ENCODE results near the gene TRPM2. TPM values are rescaled to one million over a fixed set of nuclear protein-coding genes. Genes with fewer than 3 reads are reported as not detected.

The TRPM2 gene
- total and polyA plus RNA-seq, 2 of the 8 experiments (the other 6 are each of a cell fraction or from before 2014, with no cell fraction given), result 0.27 to 0.28 TPM

DNA sequence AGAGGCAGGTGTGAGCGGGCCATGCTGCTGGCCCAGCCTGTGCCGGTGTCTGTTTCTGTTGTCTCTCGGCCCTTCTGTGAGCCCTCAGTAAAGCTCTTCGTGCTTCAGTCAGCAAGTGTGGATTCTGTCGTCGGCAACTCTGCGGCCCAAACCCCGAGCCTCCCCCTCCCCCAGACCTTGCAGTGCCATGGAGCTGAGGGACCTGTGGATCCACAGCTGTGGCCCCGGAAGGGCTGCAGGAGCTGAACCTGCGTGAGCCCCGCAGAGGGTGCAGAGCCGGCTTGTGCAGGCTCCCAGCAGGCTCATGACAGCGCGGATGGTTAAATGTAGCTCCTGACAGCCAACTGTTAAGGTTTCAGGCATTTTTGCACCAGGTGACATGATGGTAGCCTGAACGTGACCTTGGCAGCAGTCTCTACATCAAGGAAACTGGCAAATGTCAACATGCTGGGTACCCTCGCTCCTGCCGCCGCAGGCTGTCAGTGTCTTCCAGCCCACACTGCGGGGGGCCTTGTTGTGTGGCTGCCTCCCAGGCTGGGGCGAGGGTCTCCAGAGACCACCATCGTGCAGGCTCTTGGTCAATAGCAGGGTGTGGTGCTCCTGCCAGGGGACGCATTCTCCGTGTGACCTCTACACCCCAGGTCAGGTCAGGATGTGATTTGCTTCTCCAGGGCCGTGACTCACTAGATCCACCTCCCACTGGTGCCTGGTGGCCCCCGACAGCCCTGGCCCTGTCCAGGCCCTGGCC is 108.8 kb downstream of the TRPM2 start:
- 90% methylated on average over 25 of the region's 25 CpGs; no CpG with 5 or more reads in 1 of the 2 experiments for WGBS, 2 experiments (ENCODE audit: extremely low coverage in 1 of 2, insufficient coverage in 1 of 2, insufficient read length in 1 of 2, insufficient replicate concordance in 2 of 2, low coverage in 1 of 2, low lambda C conversion rate in 2 of 2, missing lambda C conversion rate in 1 of 2)
- no peak overlapping the region for H3K14ac ChIP-seq (ENCODE audit: insufficient read length)
- H2BK12ac ChIP-seq (ENCODE audit: low read depth, low read length), result peak overlapping the region; percentile 27; the same call in 1 of the 2 replicates
- FAIRE-seq, result no peak
- H4K91ac ChIP-seq (replicated peaks; ENCODE audit: insufficient read length, low read length), result no peak overlapping the region
- ChIA-PET CTCF (ENCODE audit: partially characterized antibody) (interaction anchor here (0.6 to 1.6 kb wide), 8 partner anchors 8 to 272 kb away, joined by 3 to 13 read pairs (median 4); no protein-coding TSS in a partner anchor), POLR2A (ENCODE audit: partially characterized antibody) (no interaction called here)
- no peak overlapping the region for H3K9ac ChIP-seq (replicated peaks in 1 of 4; ENCODE audit: extremely low read depth in 1 of 4, low read depth in 3 of 4, low read length in 3 of 4)
- H4K5ac ChIP-seq (ENCODE audit: insufficient read length, low read depth, low read length), result no peak overlapping the region
- no peaks in the 10 kb centered on the region for H3K79me2 ChIP-seq (ENCODE audit: control insufficient read depth in 1 of 2, insufficient read depth in 2 of 2, low read length in 2 of 2)
- H2AK5ac ChIP-seq (ENCODE audit: low read depth, low read length), result no peak overlapping the region
- H3K4me2 ChIP-seq (ENCODE audit: insufficient read depth in 1 of 2, low read depth in 2 of 2, low read length in 2 of 2), result no peak overlapping the region
- peaks cover 0 to 2% (median 0%) of the 10 kb centered on the region in 4 experiments; a peak in 2 of 7 replicates for H3K4me1 ChIP-seq (replicated peaks in 1 of 4; ENCODE audit: control insufficient read depth in 3 of 4, insufficient read depth in 4 of 4, low read length in 3 of 4)
- no peak overlapping the region for H3K4ac ChIP-seq (replicated peaks; ENCODE audit: insufficient read length, low read depth, low read length)
- H3K18ac ChIP-seq (ENCODE audit: extremely low read depth, low read length), result no peak overlapping the region
- no peaks in the 10 kb centered on the region for H3K9me3 ChIP-seq (ENCODE audit: insufficient read depth in 2 of 2, low read depth in 1 of 2, low read length in 1 of 2)
- H2BK120ac ChIP-seq (replicated peaks; ENCODE audit: low read depth, low read length), result no peak overlapping the region
- no peak overlapping the region for H3K56ac ChIP-seq (replicated peaks; ENCODE audit: insufficient read length, low read depth, low read length)
- H2AFZ ChIP-seq (ENCODE audit: low read length), result no peak overlapping the region
- no peaks in the 10 kb centered on the region; the same call in 1 of the 2 replicates for H3K23me2 ChIP-seq (ENCODE audit: low read depth, low read length)
- H3K4me3 ChIP-seq (ENCODE audit: extremely low read depth in 1 of 4, insufficient read depth in 2 of 4, low read depth in 3 of 4, low read length in 4 of 4), result no peak overlapping the region
- no peaks in the 10 kb centered on the region for H3K36me3 ChIP-seq (ENCODE audit: control insufficient read depth in 2 of 4, insufficient read depth in 4 of 4, low read length in 3 of 4)
- no peak for DNase-seq (ENCODE audit: low read depth in 1 of 2, low spot score in 2 of 2)
- H4K20me1 ChIP-seq (replicated peaks in 1 of 2; ENCODE audit: control insufficient read depth in 1 of 2, insufficient read depth in 2 of 2, low read length in 2 of 2), result peaks cover 0 to 3% of the 10 kb centered on the region in 2 experiments
- H2BK15ac ChIP-seq (ENCODE audit: low read length), result no peak overlapping the region
- H4K8ac ChIP-seq (ENCODE audit: extremely low read depth, insufficient read depth, low read length), result peak overlapping the region; percentile 5; the same call in 1 of the 2 replicates
- no peaks in the 10 kb centered on the region for H3K27me3 ChIP-seq (replicated peaks in 1 of 4; ENCODE audit: control insufficient read depth in 3 of 4, extremely low read depth in 1 of 4, insufficient read depth in 3 of 4, low read length in 3 of 4)
- TF ChIP-seq CBX5 (IDR thresholded peaks at IDR 0.05; ENCODE audit: low read depth, low read length) (no peak), CTBP2 (IDR thresholded peaks at IDR 0.05; ENCODE audit: borderline replicate concordance, insufficient read depth, insufficient read length, low read length) (no peak)
- peak overlapping the region; percentile 44; the same call in 1 of the 2 replicates for H2BK5ac ChIP-seq (ENCODE audit: low read depth, low read length)
- H3K27ac ChIP-seq (ENCODE audit: low read depth, low read length), result no peak overlapping the region
- no peak overlapping the region for H3K23ac ChIP-seq (ENCODE audit: insufficient read length)
- H3K79me1 ChIP-seq (ENCODE audit: low read depth, low read length), result no peaks in the 10 kb centered on the region
- no peak overlapping the region for H2BK20ac ChIP-seq (ENCODE audit: low read length)

Measured in H1 (cell line).